ENCODE data around the gene ATP8A2. TPM values are rescaled to one million over a fixed set of nuclear protein-coding genes. Genes with fewer than 3 reads are reported as not detected.

ATP8A2 gene
- total and polyA plus RNA-seq, 2 of the 8 experiments (the other 6 are each of a cell fraction or from before 2014, with no cell fraction given), result 2.4 to 8.3 TPM

DNA sequence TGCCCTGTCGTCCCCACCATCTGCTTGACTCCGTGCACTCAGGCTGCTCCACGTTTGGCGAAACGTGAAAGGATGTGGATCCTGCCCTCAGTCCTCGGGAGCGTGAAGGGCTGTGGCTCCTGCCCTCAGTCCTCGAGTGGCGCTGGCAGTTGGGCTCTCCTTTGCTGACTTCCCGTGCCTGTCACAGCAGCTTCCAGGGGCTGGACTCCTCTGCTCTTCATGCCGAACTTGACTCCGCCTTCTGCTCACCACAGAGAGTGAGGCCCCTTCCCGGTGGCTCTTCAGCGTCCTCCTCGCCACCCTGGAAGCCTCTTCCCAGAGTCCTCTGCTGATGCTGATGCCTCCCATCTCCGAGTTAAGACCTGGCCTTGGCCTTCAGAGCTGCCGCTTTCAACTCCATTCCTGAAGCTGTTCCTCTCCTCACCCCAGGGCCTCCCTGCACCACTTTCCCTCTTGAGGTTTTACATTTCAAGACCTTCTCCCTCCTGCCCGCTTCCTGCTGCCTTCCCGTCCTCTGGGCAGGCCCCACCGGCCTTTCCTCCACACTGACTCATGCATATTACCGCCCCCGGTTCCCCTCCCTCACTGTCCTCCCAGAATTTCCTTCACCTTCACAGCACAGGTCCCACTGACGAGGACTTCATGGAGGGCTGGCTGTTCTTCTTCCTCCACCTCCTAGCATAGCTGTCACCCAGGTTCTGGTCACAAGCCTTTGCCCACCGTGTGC is 568.4 kb downstream of the ATP8A2 start:
- DNase-seq (ENCODE audit: low read depth in 1 of 2, low spot score in 2 of 2), result no peak
- FAIRE-seq, result no peak
- Histone ChIP-seq H4K5ac (ENCODE audit: insufficient read length, low read depth, low read length) (no peak overlapping the region), H3K23me2 (ENCODE audit: low read depth, low read length) (no peaks in the 10 kb centered on the region), H3K79me2 (ENCODE audit: control insufficient read depth in 1 of 2, insufficient read depth in 2 of 2, low read length in 2 of 2) (no peaks in the 10 kb centered on the region), H3K79me1 (ENCODE audit: low read depth, low read length) (no peaks in the 10 kb centered on the region), H2BK20ac (ENCODE audit: low read length) (0 out of 2 replicates have a peak overlapping the region, but pooled peaks have one; percentile 23), H4K8ac (ENCODE audit: extremely low read depth, insufficient read depth, low read length) (no peak overlapping the region), H3K4me1 (replicated peaks in 1 of 4; ENCODE audit: control insufficient read depth in 3 of 4, insufficient read depth in 4 of 4, low read length in 3 of 4) (no peaks in the 10 kb centered on the region; a peak in 1 of 7 replicates), H2AFZ (ENCODE audit: low read length) (no peak overlapping the region), H3K18ac (ENCODE audit: extremely low read depth, low read length) (no peak overlapping the region), H2BK12ac (ENCODE audit: low read depth, low read length) (peak overlapping the region; percentile 75; the same call in 1 of the 2 replicates), H3K56ac (replicated peaks; ENCODE audit: insufficient read length, low read depth, low read length) (no peak overlapping the region), H3K4me3 (ENCODE audit: extremely low read depth in 1 of 4, insufficient read depth in 2 of 4, low read depth in 3 of 4, low read length in 4 of 4) (no peak overlapping the region), H3K9me3 (ENCODE audit: insufficient read depth in 2 of 2, low read depth in 1 of 2, low read length in 1 of 2) (peaks cover 0 to 2% of the 10 kb centered on the region in 2 experiments; a peak in 1 of 4 replicates), H3K4me2 (ENCODE audit: insufficient read depth in 1 of 2, low read depth in 2 of 2, low read length in 2 of 2) (no peak overlapping the region), H3K23ac (ENCODE audit: insufficient read length) (no peak overlapping the region), H3K4ac (replicated peaks; ENCODE audit: insufficient read length, low read depth, low read length) (peak overlapping the region; percentile 24), H4K20me1 (replicated peaks in 1 of 2; ENCODE audit: control insufficient read depth in 1 of 2, insufficient read depth in 2 of 2, low read length in 2 of 2) (no peaks in the 10 kb centered on the region), H3K36me3 (ENCODE audit: control insufficient read depth in 2 of 4, insufficient read depth in 4 of 4, low read length in 3 of 4) (no peaks in the 10 kb centered on the region), H2BK120ac (replicated peaks; ENCODE audit: low read depth, low read length) (no peak overlapping the region), H4K91ac (replicated peaks; ENCODE audit: insufficient read length, low read length) (peak overlapping the region; percentile 76), H3K14ac (ENCODE audit: insufficient read length) (no peak overlapping the region), H3K9ac (replicated peaks in 1 of 4; ENCODE audit: extremely low read depth in 1 of 4, low read depth in 3 of 4, low read length in 3 of 4) (no peak overlapping the region), H2BK5ac (ENCODE audit: low read depth, low read length) (0 out of 2 replicates have a peak overlapping the region, but pooled peaks have one; percentile 49), H3K27me3 (replicated peaks in 1 of 4; ENCODE audit: control insufficient read depth in 3 of 4, extremely low read depth in 1 of 4, insufficient read depth in 3 of 4, low read length in 3 of 4) (no peaks in the 10 kb centered on the region), H3K27ac (ENCODE audit: low read depth, low read length) (no peak overlapping the region), H2BK15ac (ENCODE audit: low read length) (peak overlapping the region; percentile 81; the same call in 1 of the 2 replicates), H2AK5ac (ENCODE audit: low read depth, low read length) (peak overlapping the region; percentile 6; the same call in 1 of the 2 replicates)
- WGBS, 2 experiments (ENCODE audit: extremely low coverage in 1 of 2, insufficient coverage in 1 of 2, insufficient read length in 1 of 2, insufficient replicate concordance in 2 of 2, low coverage in 1 of 2, low lambda C conversion rate in 2 of 2, missing lambda C conversion rate in 1 of 2), result 89% methylated on average over 23 of the region's 24 CpGs; no CpG with 5 or more reads in 1 of the 2 experiments
- POLR2A ChIA-PET (ENCODE audit: partially characterized antibody), result no interaction called here
- CTCF ChIA-PET (ENCODE audit: partially characterized antibody), result interaction anchor here (1.1 kb wide), 1 partner anchor 12 kb away, joined by 4 read pairs; no protein-coding TSS in a partner anchor

Data from H1 (cell line).